ENCODE results near the gene CFAP46. TPM values are rescaled to one million over a fixed set of nuclear protein-coding genes. Genes with fewer than 3 reads are reported as not detected.

The CFAP46 gene
- polyA plus RNA-seq, 3 donors, result 0.07 TPM; not detected in 2

DNA sequence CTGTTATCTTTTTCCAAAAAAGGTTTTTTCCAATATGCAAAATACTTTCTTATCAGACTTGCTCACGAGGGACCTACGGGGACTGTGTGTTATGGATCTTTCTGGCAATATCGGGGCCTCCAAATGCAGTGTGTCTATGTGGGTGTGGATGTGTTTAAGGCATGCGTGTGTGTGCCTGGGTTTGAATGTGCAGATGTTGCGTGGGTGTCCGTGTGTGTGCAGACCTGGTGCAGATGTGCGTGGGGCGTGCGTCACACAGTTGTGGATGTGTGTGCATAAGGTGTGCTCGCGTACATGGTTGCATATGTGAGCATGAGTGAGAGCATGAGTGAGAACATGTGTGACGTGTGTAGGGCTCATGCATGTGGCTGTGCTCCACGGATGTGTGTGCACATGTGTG, 176.1 kb downstream of the CFAP46 start:
- intact Hi-C loops (cut with micrococcal nuclease), result no loop called here
- H3K4me3 ChIP-seq (replicated peaks in 1 of 3; ENCODE audit: low read depth in 2 of 3, low read length in 3 of 3), result no peak overlapping the region
- Mint-ChIP-seq H3K36me3 (peaks cover 50 to 76% of the 10 kb centered on the region in 2 donors), H3K27ac (peak overlapping the region in 1 of 7 donors; percentile 36), H3K9me3 (peaks cover 27 to 57% (median 39%) of the 10 kb centered on the region in 7 donors), H3K4me1 (no peaks in the 10 kb centered on the region), H3K27me3 (ENCODE audit: low read depth in 3 of 3) (peaks cover 0 to 2% (median 0%) of the 10 kb centered on the region in 3 donors), H3K4me3 (no peak overlapping the region)
- H2AFZ ChIP-seq (ENCODE audit: insufficient read depth, low read depth, low read length, poor library complexity, severe bottlenecking), result no peak overlapping the region
- no peaks in the 10 kb centered on the region for H3K79me2 ChIP-seq (ENCODE audit: insufficient read depth, low read length)
- DNase-seq, result no peak
- no peak overlapping the region for H3K27ac ChIP-seq (ENCODE audit: low read depth in 1 of 2, low read length in 2 of 2)
- H3K9me3 ChIP-seq (replicated peaks in 1 of 2; ENCODE audit: control insufficient read depth in 1 of 2, insufficient read depth in 1 of 2, low read length in 2 of 2), result peaks cover 39 to 45% of the 10 kb centered on the region in 2 donors
- no peaks in the 10 kb centered on the region for H3K27me3 ChIP-seq (ENCODE audit: control insufficient read depth in 2 of 2, insufficient read depth in 2 of 2, low read length in 2 of 2)
- peaks cover 31 to 54% of the 10 kb centered on the region in 2 donors for H3K36me3 ChIP-seq (replicated peaks in 1 of 2; ENCODE audit: control insufficient read depth in 1 of 2, insufficient read depth in 2 of 2, low read length in 2 of 2)
- 97% methylated on average over 13 of the region's 13 CpGs for WGBS (ENCODE audit: insufficient coverage)
- TF ChIP-seq CTCF (IDR thresholded peaks at IDR 0.05), result no peak
- H3K4me2 ChIP-seq (replicated peaks; ENCODE audit: extremely low read depth, low read length, poor library complexity, severe bottlenecking), result no peak overlapping the region
- no peaks in the 10 kb centered on the region for H4K20me1 ChIP-seq (ENCODE audit: insufficient read depth, low read length)
- H3K9ac ChIP-seq (ENCODE audit: insufficient read depth, low read length, poor library complexity, severe bottlenecking), result no peak overlapping the region
- H3K4me1 ChIP-seq (ENCODE audit: control insufficient read depth in 1 of 2, insufficient read depth in 2 of 2, low read length in 2 of 2), result no peaks in the 10 kb centered on the region

DNA sequence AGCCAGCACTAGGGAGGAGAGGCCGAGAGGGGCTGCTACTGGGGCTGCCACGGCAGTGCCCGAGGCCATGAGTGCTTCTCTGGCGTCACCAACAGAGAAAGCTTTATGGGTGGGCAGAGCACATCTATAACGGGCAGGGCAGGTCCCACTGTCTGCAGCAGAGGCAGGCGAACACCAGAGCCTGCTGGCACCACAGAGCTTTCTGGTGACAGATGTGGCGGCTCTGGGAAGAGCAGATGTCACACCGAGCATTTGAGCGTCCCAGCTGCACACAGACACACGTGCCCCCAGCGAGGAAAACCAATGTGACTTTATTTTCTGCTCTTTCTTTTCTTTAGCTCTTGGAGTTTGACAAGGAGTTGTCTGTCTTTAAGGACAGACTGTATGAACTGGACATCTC, 176.9 kb downstream of the CFAP46 start:
- H3K27me3 ChIP-seq (ENCODE audit: control insufficient read depth in 2 of 2, insufficient read depth in 2 of 2, low read length in 2 of 2), result no peaks in the 10 kb centered on the region
- H3K79me2 ChIP-seq (ENCODE audit: insufficient read depth, low read length), result no peaks in the 10 kb centered on the region
- H3K4me2 ChIP-seq (replicated peaks; ENCODE audit: extremely low read depth, low read length, poor library complexity, severe bottlenecking), result no peak overlapping the region
- Mint-ChIP-seq H3K36me3 (peaks cover 47 to 74% of the 10 kb centered on the region in 2 donors), H3K4me3 (no peak overlapping the region), H3K4me1 (no peaks in the 10 kb centered on the region), H3K27me3 (ENCODE audit: low read depth in 3 of 3) (peaks cover 0 to 2% (median 0%) of the 10 kb centered on the region in 3 donors), H3K9me3 (peaks cover 26 to 48% (median 38%) of the 10 kb centered on the region in 7 donors), H3K27ac (no peak overlapping the region)
- WGBS (ENCODE audit: insufficient coverage), result 98% methylated on average over 11 of the region's 11 CpGs
- H2AFZ ChIP-seq (ENCODE audit: insufficient read depth, low read depth, low read length, poor library complexity, severe bottlenecking), result no peak overlapping the region
- no peak overlapping the region for H3K4me3 ChIP-seq (replicated peaks in 1 of 3; ENCODE audit: low read depth in 2 of 3, low read length in 3 of 3)
- H4K20me1 ChIP-seq (ENCODE audit: insufficient read depth, low read length), result no peaks in the 10 kb centered on the region
- peaks cover 30 to 36% of the 10 kb centered on the region in 2 donors for H3K9me3 ChIP-seq (replicated peaks in 1 of 2; ENCODE audit: control insufficient read depth in 1 of 2, insufficient read depth in 1 of 2, low read length in 2 of 2)
- H3K27ac ChIP-seq (ENCODE audit: low read depth in 1 of 2, low read length in 2 of 2), result no peak overlapping the region
- no peaks in the 10 kb centered on the region for H3K4me1 ChIP-seq (ENCODE audit: control insufficient read depth in 1 of 2, insufficient read depth in 2 of 2, low read length in 2 of 2)
- peaks cover 28 to 46% of the 10 kb centered on the region in 2 donors for H3K36me3 ChIP-seq (replicated peaks in 1 of 2; ENCODE audit: control insufficient read depth in 1 of 2, insufficient read depth in 2 of 2, low read length in 2 of 2)
- H3K9ac ChIP-seq (ENCODE audit: insufficient read depth, low read length, poor library complexity, severe bottlenecking), result no peak overlapping the region
- intact Hi-C loops (cut with micrococcal nuclease), result no loop called here
- DNase-seq, result no peak
- no peak for TF ChIP-seq CTCF (IDR thresholded peaks at IDR 0.05)

Data from CD14-positive monocyte (primary cell).